IMR-90 (cell line): ENCODE results near the gene VPREB3. TPM values are rescaled to one million over a fixed set of nuclear protein-coding genes. Genes with fewer than 3 reads are reported as not detected.

ENCODE experiments used
- ATAC-seq: fragments of 200-7000 bp; cut with Tn5 transposase; 2 replicates; pipeline ENCODE4 v1.9.1; 2020; ENCODE audit warnings: low read depth, mild to moderate bottlenecking, moderate library complexity
- BruUV-seq: library from RNA; stranded (reverse); fragments of 400-500 nt; replicated peaks from 2 replicates; lab custom pipeline; 2021; lab: Mats Ljungman, UMichigan
- CTCF ChIA-PET: fragments of 300-600 bp; formaldehyde crosslinking; extraction: SDS; loops from one replicate; lab custom pipeline; 2021; ENCODE audit warnings: antibody characterized with exemption; lab: Yijun Ruan, JAX
- POLR2A ChIA-PET: fragments of 300-600 bp; sonication (Branson Sonifier 250); formaldehyde crosslinking; loops from one replicate; lab custom pipeline; 2022; ENCODE audit warnings: antibody characterized with exemption; ENCODE audit not compliant: unreplicated experiment; lab: Charles Lee
- DNase-seq: peaks from one replicate; pipeline ENCODE4 v3.0.0; 2013
- H2AFZ ChIP-seq: replicated peaks from 2 replicates; pipeline ENCODE3; 2013; ENCODE audit warnings: low read length, mild to moderate bottlenecking; ENCODE audit not compliant: poor library complexity
- H2AK5ac ChIP-seq: 2 replicates; pipeline ENCODE4 v1.6.1; 2013; ENCODE audit warnings: low read depth, low read length, inconsistent platforms
- H2AK9ac ChIP-seq: replicated peaks from 2 replicates; pipeline ENCODE3; 2013; ENCODE audit warnings: mild to moderate bottlenecking, low read depth, low read length, moderate library complexity; ENCODE audit not compliant: poor library complexity
- H2BK120ac ChIP-seq: 2 replicates; pipeline ENCODE4 v1.6.1; 2013; ENCODE audit warnings: low read depth, low read length, inconsistent platforms
- H2BK15ac ChIP-seq: 3 replicates; pipeline ENCODE4 v1.6.1; 2013; ENCODE audit warnings: low read depth, low read length, inconsistent platforms
- H2BK20ac ChIP-seq: 2 replicates; pipeline ENCODE4 v1.6.1; 2013; ENCODE audit warnings: low read depth, mild to moderate bottlenecking, inconsistent platforms, low read length, moderate library complexity
- H2BK5ac ChIP-seq: 2 replicates; pipeline ENCODE4 v1.6.1; 2013; ENCODE audit warnings: mild to moderate bottlenecking, low read depth, low read length, inconsistent platforms; ENCODE audit not compliant: poor library complexity, severe bottlenecking
- H3K14ac ChIP-seq: replicated peaks from 2 replicates; pipeline ENCODE4 v1.6.1; 2013; ENCODE audit warnings: low read depth, low read length, inconsistent platforms
- H3K18ac ChIP-seq: 2 replicates; pipeline ENCODE4 v1.6.1; 2013; ENCODE audit warnings: low read depth, low read length, control low read depth
- H3K23ac ChIP-seq: 2 replicates; pipeline ENCODE4 v1.6.1; 2013; ENCODE audit warnings: low read depth, low read length, inconsistent platforms
- H3K27ac ChIP-seq: 2 replicates; pipeline ENCODE4 v1.5.1; 2013; ENCODE audit warnings: mild to moderate bottlenecking, control low read depth, low read length; ENCODE audit not compliant: insufficient read depth
- H3K27me3 ChIP-seq: 2 replicates; pipeline ENCODE4 v1.6.1; 2013; ENCODE audit warnings: low read length; ENCODE audit not compliant: control insufficient read depth, insufficient read depth
- H3K36me3 ChIP-seq: 2 replicates; pipeline ENCODE4 v1.6.1; 2013; ENCODE audit warnings: low read length, mixed read lengths; ENCODE audit not compliant: control insufficient read depth, insufficient read depth
- H3K4ac ChIP-seq: 2 replicates; pipeline ENCODE4 v1.6.1; 2013; ENCODE audit warnings: low read depth, low read length, inconsistent platforms
- H3K4me1 ChIP-seq: 2 replicates; pipeline ENCODE4 v1.6.1; 2013; ENCODE audit warnings: low read length, mixed read lengths; ENCODE audit not compliant: control insufficient read depth, insufficient read depth
- H3K4me2 ChIP-seq: 2 replicates; pipeline ENCODE4 v1.6.1; 2013; ENCODE audit warnings: low read depth, mild to moderate bottlenecking, control low read depth, low read length, moderate library complexity
- H3K4me3 ChIP-seq: 2 replicates; pipeline ENCODE4 v1.5.1; 2013; ENCODE audit warnings: low read depth, mild to moderate bottlenecking, control low read depth, low read length, moderate library complexity; ENCODE audit not compliant: insufficient read depth
- H3K56ac ChIP-seq: 2 replicates; pipeline ENCODE4 v1.6.1; 2013; ENCODE audit warnings: low read length, inconsistent platforms; ENCODE audit not compliant: insufficient read depth; ENCODE audit errors: extremely low read depth
- H3K79me1 ChIP-seq, 2 experiments: 2 replicates each; pipeline ENCODE4 v1.6.1; 2013; ENCODE audit warnings: low read length in 2 of 2, inconsistent platforms in 1 of 2, low read depth in 1 of 2
- H3K9ac ChIP-seq: 2 replicates; pipeline ENCODE4 v1.6.1; 2013; ENCODE audit warnings: low read depth, low read length, control low read depth
- H3K9me1 ChIP-seq: 2 replicates; pipeline ENCODE4 v1.6.1; 2013; ENCODE audit warnings: low read length, inconsistent platforms; ENCODE audit not compliant: insufficient read depth
- H3K9me3 ChIP-seq: 2 replicates; pipeline ENCODE4 v1.6.1; 2013; ENCODE audit warnings: low read length; ENCODE audit not compliant: control insufficient read depth, insufficient read depth
- H4K20me1 ChIP-seq: 2 replicates; pipeline ENCODE4 v1.6.1; 2013; ENCODE audit warnings: low read length, inconsistent platforms; ENCODE audit not compliant: insufficient read depth
- H4K5ac ChIP-seq: 2 replicates; pipeline ENCODE4 v1.6.1; 2013; ENCODE audit warnings: mild to moderate bottlenecking, low read depth, low read length, control low read depth
- H4K8ac ChIP-seq, 2 experiments: 2 replicates each; pipeline ENCODE4 v1.6.1; 2013; ENCODE audit warnings: low read depth in 2 of 2, low read length in 2 of 2, control low read depth in 1 of 2, inconsistent platforms in 1 of 2
- H4K91ac ChIP-seq: 2 replicates; pipeline ENCODE4 v1.6.1; 2013; ENCODE audit warnings: low read depth, low read length, inconsistent platforms; ENCODE audit not compliant: insufficient read depth
- BHLHE40 ChIP-seq: fragments of 150-350 bp; IDR thresholded peaks from 2 replicates; pipeline ENCODE4 v1.6.1; 2016; ENCODE audit warnings: mild to moderate bottlenecking, low read depth, low read length
- CHD1 ChIP-seq: IDR thresholded peaks from 2 replicates; pipeline ENCODE4 v1.6.1; 2012; ENCODE audit warnings: low read depth, low read length, improper control_type of control experiment
- ELK1 ChIP-seq: fragments of 150-350 bp; IDR thresholded peaks from 2 replicates; pipeline ENCODE4 v1.6.1; 2016; ENCODE audit warnings: low read depth, mild to moderate bottlenecking, low read length, moderate library complexity, borderline replicate concordance
- FOS ChIP-seq: fragments of 150-350 bp; IDR thresholded peaks from 2 replicates; pipeline ENCODE4 v1.6.1; 2016; ENCODE audit warnings: low read depth, low read length
- MAZ ChIP-seq: IDR thresholded peaks from 2 replicates; pipeline ENCODE4 v1.6.1; 2012; ENCODE audit warnings: low read depth, mild to moderate bottlenecking, low read length, improper control_type of control experiment, moderate library complexity, borderline replicate concordance
- MXI1 ChIP-seq: IDR thresholded peaks from 2 replicates; pipeline ENCODE4 v1.6.1; 2012; ENCODE audit warnings: low read depth, mild to moderate bottlenecking, low read length, moderate library complexity, borderline replicate concordance
- NFE2L2 ChIP-seq: fragments of 150-350 bp; IDR thresholded peaks from 2 replicates; pipeline ENCODE4 v1.6.1; 2016; ENCODE audit warnings: low read depth, mild to moderate bottlenecking, low read length
- POLR2A ChIP-seq: IDR thresholded peaks from 2 replicates; pipeline ENCODE4 v1.6.1; 2012; ENCODE audit warnings: mild to moderate bottlenecking, low read depth, low read length
- USF2 ChIP-seq: fragments of 150-350 bp; IDR thresholded peaks from 2 replicates; pipeline ENCODE4 v1.6.1; 2017; ENCODE audit warnings: mild to moderate bottlenecking, antibody characterized with exemption, low read length, low read depth
- WGBS, 2 experiments: methylation state at CpG; one replicate each; pipeline versions ENCODE4 v1.1.5 to v1.1.7; 2013; ENCODE audit warnings: missing lambda C conversion rate in 2 of 2; ENCODE audit not compliant: insufficient read length in 1 of 2; ENCODE audit errors: extremely low coverage in 2 of 2; 5-methylcytosine and 5-hydroxymethylcytosine counted together
- dilution Hi-C: fragments of 300-500 bp; cut with HindIII; formaldehyde crosslinking; loops from one replicate; pipeline ENCODE4 v1.14.3; 2018; ENCODE audit warnings: low sequenced_read_pairs; ENCODE audit not compliant: unreplicated experiment
- in situ Hi-C: fragments of 300-500 bp; cut with MboI; formaldehyde crosslinking; loops from 3 replicates; pipeline ENCODE4 v1.14.3; 2019; ENCODE audit warnings: low sequenced_read_pairs, inconsistent platforms, mixed read lengths
- intact Hi-C: fragments of 100-400 bp; cut with micrococcal nuclease; formaldehyde crosslinking; loops from 2 replicates; pipeline ENCODE4 v1.10.0; 2022
- polyA plus RNA-seq, 3 experiments: library from polyadenylated mRNA; depleted of rRNA; stranded (reverse); fragments of >200 nt; gene quantifications; 2 replicates each; pipeline ENCODE4 v1.2.3, GENCODE V29; 2012; ENCODE audit warnings: low replicate concordance in 1 of 3
- total RNA-seq: library from RNA; depleted of rRNA; stranded (reverse); fragments of >200 nt; gene quantifications from 2 replicates; pipeline ENCODE4 v1.2.3, GENCODE V29; 2012

The VPREB3 gene
- total and polyA plus RNA-seq, 2 of the 4 experiments (the other 2 are of a cell fraction), result not detected

- TF ChIP-seq CHD1 (no peak), FOS (no peak)
These were observed 32.8 kb upstream of the VPREB3 start, which contains the start of gene SMARCB1 (continued) for GRCh38 chr22:23786752-23787599.

- Histone ChIP-seq H2BK20ac (peak overlapping the region; percentile 62; the same call in 1 of the 2 replicates), H3K4me1 (peaks cover 27% of the 10 kb centered on the region), H2AK9ac (peak overlapping the region; percentile 95), H3K27ac (peak overlapping the region; percentile 70), H3K4ac (peak overlapping the region; percentile 96), H2BK120ac (peak overlapping the region; percentile 78), H3K9ac (peak overlapping the region; percentile 56), H4K91ac (peak overlapping the region; percentile 92), H3K14ac (peak overlapping the region; percentile 41), H3K23ac (peak overlapping the region; percentile 28; the same call in 1 of the 2 replicates), H3K4me2 (peak overlapping the region; percentile 68), H3K4me3 (peak overlapping the region; percentile 76), H2BK5ac (peak overlapping the region; percentile 53), H3K18ac (peak overlapping the region; percentile 3; the same call in 1 of the 2 replicates), H3K79me1 (peaks cover 21 to 41% of the 10 kb centered on the region in 2 experiments), H3K56ac (0 out of 2 replicates have a peak overlapping the region, but pooled peaks have one; percentile 33), H3K9me3 (no peaks in the 10 kb centered on the region), H2AK5ac (peak overlapping the region; percentile 82), H2AFZ (peak overlapping the region; percentile 96), H4K5ac (peak overlapping the region; percentile 86), H3K36me3 (0 out of 2 replicates have a peak, but pooled peaks cover 3% of the 10 kb centered on the region), H2BK15ac (peak overlapping the region; percentile 25; the same call in 2 of the 3 replicates), H4K8ac (peak overlapping the region; percentile 73 to 86), H3K27me3 (no peaks in the 10 kb centered on the region), H4K20me1 (peaks cover 39% of the 10 kb centered on the region), H3K9me1 (peaks cover 18% of the 10 kb centered on the region)
- no peak for DNase-seq
- WGBS, 2 experiments, result no CpG with 5 or more reads among the region's 9 CpGs
- no TSS peak for BruUV-seq
- POLR2A ChIA-PET, result interaction anchor here (0.9 kb wide), 1 partner anchor 128 kb away, joined by 3 read pairs; no protein-coding TSS in a partner anchor
- no peak for ATAC-seq
- dilution Hi-C loops, result no loop called here
- CTCF ChIA-PET, result interaction anchor here (0.7 kb wide), 1 partner anchor 16 kb away, joined by 3 read pairs; no protein-coding TSS in a partner anchor
- no peak for TF ChIP-seq CHD1
- TF ChIP-seq NFE2L2, result no peak
- no peak for TF ChIP-seq BHLHE40
- TF ChIP-seq ELK1, result no peak
- no peak for TF ChIP-seq POLR2A
- TF ChIP-seq MXI1, result no peak
- no peak for TF ChIP-seq MAZ
- TF ChIP-seq USF2, result no peak
- no peak for TF ChIP-seq FOS
- in situ Hi-C loops, result no loop called here
- intact Hi-C loops, result no loop called here
These were observed 32.1 kb upstream of the VPREB3 start for GRCh38 chr22:23786261-23786710.
